ENCODE measurements around the gene OTOG.

- TF ChIP-seq, protein P1, sequence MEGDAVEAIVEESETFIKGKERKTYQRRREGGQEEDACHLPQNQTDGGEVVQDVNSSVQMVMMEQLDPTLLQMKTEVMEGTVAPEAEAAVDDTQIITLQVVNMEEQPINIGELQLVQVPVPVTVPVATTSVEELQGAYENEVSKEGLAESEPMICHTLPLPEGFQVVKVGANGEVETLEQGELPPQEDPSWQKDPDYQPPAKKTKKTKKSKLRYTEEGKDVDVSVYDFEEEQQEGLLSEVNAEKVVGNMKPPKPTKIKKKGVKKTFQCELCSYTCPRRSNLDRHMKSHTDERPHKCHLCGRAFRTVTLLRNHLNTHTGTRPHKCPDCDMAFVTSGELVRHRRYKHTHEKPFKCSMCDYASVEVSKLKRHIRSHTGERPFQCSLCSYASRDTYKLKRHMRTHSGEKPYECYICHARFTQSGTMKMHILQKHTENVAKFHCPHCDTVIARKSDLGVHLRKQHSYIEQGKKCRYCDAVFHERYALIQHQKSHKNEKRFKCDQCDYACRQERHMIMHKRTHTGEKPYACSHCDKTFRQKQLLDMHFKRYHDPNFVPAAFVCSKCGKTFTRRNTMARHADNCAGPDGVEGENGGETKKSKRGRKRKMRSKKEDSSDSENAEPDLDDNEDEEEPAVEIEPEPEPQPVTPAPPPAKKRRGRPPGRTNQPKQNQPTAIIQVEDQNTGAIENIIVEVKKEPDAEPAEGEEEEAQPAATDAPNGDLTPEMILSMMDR (IDR thresholded peaks at IDR 0.05): no peak
- no peak for TF ChIP-seq ZFX (IDR thresholded peaks at IDR 0.05; ENCODE audit: borderline replicate concordance)
These were observed 27.4 kb downstream of the OTOG start for GRCh38 chr11:17574141-17575091.

Measured in 22Rv1 (cell line).